M059J (cell line): Measurements from ENCODE around the gene MSI2. TPM values are rescaled to one million over a fixed set of nuclear protein-coding genes. Genes with fewer than 3 reads are reported as not detected.

Source experiments
- DNase-seq: peaks from one replicate; pipeline ENCODE4 v3.0.0-alpha.2; 2012; ENCODE audit warnings: low read depth
- total RNA-seq: library from RNA; depleted of rRNA; stranded (reverse); fragments of >200 nt; shearing (Covaris generic); gene quantifications from 2 replicates; pipeline ENCODE4 v1.2.3, GENCODE V29; 2014

MSI2 gene
- total RNA-seq, 1 experiment from 2014 or later = 28.6 TPM

GRCh38 chr17:57679356-57679755, 423.0 kb downstream of the MSI2 start:
- DNase-seq = no peak

- no peak for DNase-seq
Observed at GRCh38 chr17:57679906-57680695, 423.8 kb downstream of the MSI2 start.

DNA sequence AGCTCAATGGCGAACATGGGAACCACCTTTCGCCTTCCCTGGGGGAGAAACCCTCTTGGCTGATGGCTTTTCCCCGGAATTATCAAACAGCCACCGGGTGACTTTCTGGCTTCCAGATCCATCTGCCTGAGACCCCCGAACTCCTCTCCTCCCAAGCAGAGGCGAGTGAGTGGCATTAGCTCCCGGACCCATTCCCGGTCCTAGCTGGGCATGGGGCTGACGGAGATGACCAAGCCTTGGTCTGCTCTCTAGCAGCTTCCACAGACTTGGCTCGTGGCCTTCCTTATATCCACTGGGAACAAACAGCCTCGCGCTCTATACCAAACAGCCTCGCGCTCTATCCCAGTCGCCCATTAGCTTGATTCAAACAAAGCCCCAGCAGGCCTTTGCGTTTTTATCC, 426.4 kb downstream of the MSI2 start:
- DNase-seq = no peak

GRCh38 chr17:57684711-57685498, 428.6 kb downstream of the MSI2 start:
- no peak for DNase-seq

DNA sequence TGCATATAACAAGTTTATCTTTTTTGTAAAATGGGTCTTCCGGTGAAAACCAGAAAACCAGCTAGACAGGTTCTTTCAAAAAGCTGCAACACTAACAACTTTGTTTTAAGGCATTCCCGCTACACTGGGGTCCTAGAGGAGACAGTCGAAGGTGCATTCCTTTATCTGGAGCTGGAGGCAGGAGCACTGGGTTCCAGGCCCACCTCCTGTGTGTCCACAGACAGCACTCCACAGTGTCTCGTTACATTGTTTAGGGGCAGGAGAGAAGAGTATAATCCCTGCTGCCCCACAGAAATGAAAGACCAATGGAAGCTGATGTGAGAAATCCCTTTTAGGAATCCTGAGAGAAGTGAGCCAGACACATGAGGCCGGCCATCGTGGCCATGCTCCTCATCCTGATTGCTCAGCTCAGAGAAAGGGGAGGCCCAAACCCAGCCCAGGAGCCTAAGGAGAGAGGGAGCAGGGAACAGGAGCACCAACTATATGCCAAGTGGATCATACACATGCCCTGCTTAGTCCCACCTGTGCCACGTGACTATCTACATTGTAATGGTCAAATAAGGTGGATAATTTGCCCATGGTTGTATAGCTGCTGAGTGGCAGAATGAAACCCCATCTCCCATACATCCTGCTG, 429.3 kb downstream of the MSI2 start:
- no peak for DNase-seq

DNA sequence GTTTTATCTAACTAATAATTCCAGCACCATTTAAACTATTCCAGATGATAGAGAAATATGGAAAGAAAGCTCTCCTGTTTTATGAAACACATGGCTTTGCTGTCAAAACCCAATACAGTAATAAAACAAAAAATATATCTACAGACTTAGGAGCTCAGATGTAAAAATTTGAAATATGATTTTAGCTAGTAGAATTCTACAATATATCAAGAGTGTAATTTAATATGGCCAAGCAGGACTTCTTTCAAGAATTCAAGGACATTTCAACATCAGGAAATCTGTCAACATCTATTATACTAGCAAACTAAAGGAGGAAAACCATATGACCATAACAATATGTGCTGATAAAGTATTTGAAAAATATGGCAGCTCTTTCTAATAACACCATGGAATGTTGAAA, 431.3 kb downstream of the MSI2 start:
- no peak for DNase-seq

DNA sequence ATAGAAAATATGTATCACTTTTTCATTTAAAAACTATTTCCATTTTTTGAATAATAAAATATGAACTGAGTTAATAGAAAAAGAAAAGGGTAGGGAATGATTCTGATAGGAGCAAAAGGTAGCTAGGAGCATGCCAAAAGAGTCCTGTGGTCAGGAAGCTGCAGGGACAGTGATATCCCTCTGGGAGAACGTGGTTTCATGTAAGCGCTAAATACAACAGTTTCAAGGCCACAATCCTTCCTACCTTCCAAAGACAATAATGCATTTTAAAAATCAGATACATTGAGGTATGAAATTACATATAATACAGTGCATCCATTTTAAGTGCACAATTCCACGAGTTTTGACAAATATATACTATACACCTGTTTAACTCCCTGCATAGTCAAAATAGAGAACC, 432.9 kb downstream of the MSI2 start:
- no peak for DNase-seq

GRCh38 chr17:57691939-57692338, 435.6 kb downstream of the MSI2 start:
- DNase-seq = no peak

DNA sequence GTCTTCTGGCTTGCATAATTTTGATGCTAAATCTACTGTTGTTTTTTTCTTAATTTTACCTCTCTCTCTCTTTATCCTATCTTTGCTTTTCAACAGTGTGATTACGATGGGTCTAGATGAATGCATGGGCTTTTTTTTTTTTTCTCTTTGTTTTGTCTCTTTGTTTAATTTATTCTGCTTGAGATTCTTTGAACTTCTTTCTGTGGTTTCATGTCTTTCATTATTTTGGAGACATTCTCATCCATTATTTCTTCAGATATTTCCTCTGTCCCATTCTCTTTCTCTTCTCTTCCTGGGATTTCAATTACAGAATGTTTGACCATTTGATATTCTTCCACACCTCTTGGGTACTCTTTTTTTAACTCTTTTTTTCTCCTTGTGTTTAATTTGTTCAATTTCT, 436.4 kb downstream of the MSI2 start:
- DNase-seq = no peak

DNA sequence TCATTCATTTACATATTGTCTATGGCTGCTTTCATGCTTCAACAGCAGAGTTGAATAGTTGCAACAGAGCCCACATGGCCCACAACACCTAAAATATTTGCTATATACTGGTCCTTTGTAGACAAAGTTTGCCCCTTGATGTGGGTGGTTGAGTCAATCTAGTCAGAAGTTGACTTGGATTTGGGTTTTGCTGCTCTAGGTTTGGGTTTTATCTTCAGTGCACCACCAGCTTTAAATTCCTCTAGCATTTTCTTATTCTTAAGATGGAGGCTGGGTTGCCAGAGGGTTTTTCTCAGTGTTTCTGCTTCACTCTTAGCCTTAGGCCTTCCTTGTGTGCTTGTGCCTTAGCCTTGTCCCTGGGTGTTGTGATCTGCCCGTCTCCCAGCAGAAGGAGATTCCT, 437.7 kb downstream of the MSI2 start:
- DNase-seq = no peak

GRCh38 chr17:57696050-57696449, 439.7 kb downstream of the MSI2 start:
- no peak for DNase-seq

DNA sequence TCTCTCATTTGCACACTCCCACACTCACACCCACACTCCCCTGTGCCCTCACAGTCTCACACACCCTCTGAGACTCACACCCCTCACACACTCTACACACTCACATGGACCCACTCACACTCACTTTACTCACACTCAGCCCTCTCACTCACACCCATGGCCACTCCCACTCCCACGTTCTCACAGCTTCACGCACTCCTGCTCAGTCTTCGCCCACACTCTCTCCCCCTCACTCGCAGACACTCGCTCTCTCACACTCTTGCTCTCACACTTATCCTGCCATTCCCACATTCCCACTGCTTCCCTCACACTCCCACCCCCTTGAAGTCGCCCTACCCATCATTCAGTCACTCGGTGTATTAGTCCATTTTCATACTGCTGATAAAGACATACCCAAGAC, 440.9 kb downstream of the MSI2 start:
- no peak for DNase-seq

DNA sequence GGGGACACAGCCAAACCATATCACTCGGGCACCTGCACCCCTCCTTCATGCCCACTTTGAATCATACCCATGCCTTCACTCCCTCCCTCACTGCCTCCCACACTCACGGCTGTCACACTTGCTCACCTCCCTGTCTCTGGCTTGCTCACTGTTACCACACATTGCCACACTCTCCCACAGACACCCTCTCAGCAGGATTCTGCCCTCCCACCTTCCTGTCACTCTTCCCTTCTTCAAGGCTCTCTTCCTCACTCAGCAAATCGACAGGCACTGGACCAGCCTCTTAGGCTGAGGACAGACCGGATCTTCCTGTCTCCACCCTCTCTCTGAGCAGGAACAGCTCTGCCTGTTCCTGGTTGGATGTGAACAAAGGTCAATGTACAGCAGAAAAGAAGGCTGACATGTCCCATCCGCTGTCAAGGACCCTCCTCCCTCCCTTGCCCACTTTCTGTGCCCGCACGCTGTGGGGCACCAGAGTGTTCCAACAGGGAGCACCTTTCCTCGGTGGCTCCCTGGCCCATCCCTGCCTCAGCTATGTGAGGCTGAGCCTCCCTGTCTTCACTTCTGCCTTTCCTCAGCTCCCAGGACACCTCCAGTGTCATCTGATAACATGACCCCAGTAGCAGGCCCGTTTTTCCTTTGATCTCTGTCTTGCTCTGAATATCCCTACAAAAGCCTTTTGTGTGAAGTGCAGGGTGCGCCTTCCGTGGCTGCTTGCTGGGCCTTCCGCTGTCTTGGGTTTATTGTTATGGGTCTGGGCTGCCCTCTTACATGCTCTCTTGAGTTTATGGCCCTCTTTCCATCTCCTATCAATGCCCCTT, 441.8 kb downstream of the MSI2 start:
- no peak for DNase-seq

DNA sequence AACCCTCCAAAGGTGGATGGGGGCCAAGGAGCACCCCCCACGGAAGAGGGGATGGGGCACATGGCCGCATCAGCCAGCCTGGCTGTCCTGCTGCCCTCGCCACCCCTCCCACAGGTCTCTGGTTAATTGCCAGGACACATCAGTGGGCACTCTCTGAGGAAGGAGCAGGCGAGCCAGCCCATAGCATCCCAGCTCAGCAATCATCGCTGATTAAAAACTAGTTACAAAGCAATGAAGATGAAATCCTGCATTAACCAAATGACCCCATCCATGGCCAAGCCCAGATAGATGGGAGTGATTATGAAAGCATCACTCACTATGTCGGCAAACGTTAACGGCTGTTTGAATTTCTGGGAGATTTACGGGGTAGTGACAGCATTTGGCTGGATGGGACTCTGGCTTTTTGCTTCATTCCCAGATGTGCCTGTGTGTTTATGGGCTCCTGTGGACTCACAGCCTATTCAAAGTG, 443.5 kb downstream of the MSI2 start:
- no peak for DNase-seq

DNA sequence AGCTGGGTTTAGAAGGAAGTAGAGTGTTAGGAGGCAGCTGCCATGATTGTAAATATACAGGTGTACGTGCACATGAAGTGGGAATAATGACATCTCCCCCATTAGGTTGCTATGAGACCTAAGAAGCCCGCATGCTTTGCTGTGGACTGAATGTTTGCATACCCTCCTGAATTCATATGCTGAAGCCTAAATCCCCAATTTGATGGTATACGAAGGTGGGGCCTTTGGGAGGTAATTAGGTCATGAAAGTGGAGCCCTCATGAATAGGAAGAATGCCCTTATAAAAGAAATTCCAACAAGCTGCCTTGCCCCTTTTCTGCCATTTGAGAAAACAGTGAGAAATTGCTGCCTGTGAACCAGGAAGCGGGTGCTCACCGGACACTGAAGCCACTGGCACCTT, 444.8 kb downstream of the MSI2 start:
- no peak for DNase-seq

- DNase-seq = no peak
Observed at GRCh38 chr17:57703273-57703672, 446.9 kb downstream of the MSI2 start.

- no peak for DNase-seq
Observed at GRCh38 chr17:57704448-57704847, 448.1 kb downstream of the MSI2 start.

DNA sequence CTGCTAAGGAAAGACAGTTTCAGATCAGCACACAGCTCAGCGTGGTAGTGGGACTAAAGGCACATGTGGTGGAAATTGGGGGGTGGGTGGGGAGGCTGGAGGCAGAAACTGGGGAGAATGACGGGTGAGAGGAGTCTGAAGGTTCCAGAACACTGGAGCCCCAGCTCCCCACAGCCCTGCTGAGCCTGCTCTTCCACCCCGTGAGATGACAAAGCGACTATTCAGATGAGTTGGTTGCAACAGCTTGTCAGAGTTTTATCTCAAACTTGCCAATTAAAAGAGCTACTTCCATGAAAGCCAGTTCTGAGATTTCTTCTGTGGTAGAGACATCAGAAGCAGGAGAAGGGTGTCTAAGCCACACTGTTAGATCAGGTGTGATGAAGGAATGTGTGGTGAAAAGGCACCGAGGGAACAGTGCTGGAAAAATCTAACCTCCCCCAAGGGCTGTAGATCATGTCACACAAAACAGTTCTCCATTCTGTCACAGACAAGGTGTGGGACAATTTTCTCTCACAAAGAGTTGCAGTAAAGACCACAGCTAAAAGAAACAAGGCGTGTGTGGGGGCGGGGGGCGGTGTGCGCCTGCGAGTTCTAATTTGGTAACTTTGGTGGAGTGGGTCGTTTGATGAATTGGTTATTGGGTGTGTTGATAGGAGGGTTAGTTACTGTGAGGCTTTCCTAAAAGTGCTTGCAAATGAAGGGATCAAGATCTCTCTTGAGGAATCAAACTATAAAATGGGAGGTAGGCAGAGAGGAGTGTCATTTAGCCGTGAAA, 449.8 kb downstream of the MSI2 start:
- DNase-seq = no peak

DNA sequence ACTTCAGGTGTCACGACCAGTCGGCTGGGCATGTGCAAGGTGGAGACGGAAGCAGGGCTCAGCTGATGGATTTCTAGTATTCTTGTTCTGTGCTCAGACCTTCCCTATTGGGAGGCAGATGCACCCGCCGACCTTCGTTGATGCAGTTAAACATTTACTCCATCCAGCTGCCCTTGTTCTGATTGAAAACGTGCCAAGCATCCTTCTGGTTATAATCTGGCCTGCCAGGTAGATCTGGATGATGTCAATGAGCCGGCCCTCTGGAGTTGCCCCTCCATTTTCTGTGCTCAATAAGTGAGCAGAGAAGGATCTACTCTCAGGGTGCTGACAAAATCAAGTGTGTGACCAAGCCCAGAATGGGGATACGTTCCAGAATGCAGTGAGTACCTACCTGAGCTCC, 450.4 kb downstream of the MSI2 start:
- no peak for DNase-seq

DNA sequence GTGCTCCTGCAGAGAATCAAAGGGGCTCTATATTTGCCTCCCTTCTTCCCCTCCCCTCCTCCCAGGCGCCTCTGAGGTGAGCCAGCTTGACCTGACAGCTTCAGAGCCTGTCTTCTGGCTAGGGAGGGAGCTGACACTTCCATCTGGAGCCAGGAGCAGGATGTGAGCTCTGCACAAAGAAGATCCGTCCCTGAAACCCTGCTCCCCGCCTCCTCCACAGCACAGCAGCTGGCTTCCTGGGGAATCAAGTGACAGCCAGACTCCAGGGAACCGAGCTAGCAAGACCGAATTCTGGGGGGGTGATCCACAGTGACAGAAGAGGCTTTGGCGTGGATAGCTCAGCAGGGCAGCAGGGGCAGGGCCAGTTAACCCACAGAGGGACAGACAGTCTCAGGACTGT, 451.6 kb downstream of the MSI2 start:
- DNase-seq = no peak

- DNase-seq = no peak
Observed at GRCh38 chr17:57708410-57708809, 452.1 kb downstream of the MSI2 start.
